Upper lobe of right lung (tissue), 1 donor: ENCODE data around the gene NPW. TPM values are rescaled to one million over a fixed set of nuclear protein-coding genes. Genes with fewer than 3 reads are reported as not detected.
A peak's percentile ranks its signal among the peaks of the same experiment; 100 is the strongest.

Experiments used
- ATAC-seq: fragments of 200-7000 bp; cut with Tn5 transposase; one replicate; pipeline ENCODE4 v1.9.1; 2020; ENCODE audit warnings: mild to moderate bottlenecking, moderate library complexity
- DNase-seq: peaks from one replicate; pipeline ENCODE4 v3.0.0-alpha.2; 2020
- H3K27ac ChIP-seq: fragments of 200-600 bp; one replicate; pipeline ENCODE4 v1.8.0; 2022
- H3K27me3 ChIP-seq: fragments of 200-600 bp; one replicate; pipeline ENCODE4 v1.8.0; 2022; ENCODE audit warnings: mild to moderate bottlenecking
- H3K36me3 ChIP-seq: fragments of 200-600 bp; one replicate; pipeline ENCODE4 v1.8.0; 2022
- H3K4me1 ChIP-seq: fragments of 200-600 bp; one replicate; pipeline ENCODE4 v1.8.0; 2022
- H3K4me3 ChIP-seq: fragments of 200-600 bp; one replicate; pipeline ENCODE4 v1.8.0; 2022; ENCODE audit warnings: mild to moderate bottlenecking
- H3K9me3 ChIP-seq: fragments of 200-600 bp; one replicate; pipeline ENCODE4 v1.8.0; 2022
- intact Hi-C: fragments of 100-400 bp; cut with DNase I; formaldehyde crosslinking; loops from one replicate; pipeline ENCODE4 v1.11.0; 2022
- total RNA-seq: library from RNA; stranded (reverse); fragmentation: NEBNext Ultra II Directional; extraction: Animal tissue kit (Norgen Biotek cat#: 25700); gene quantifications from one replicate; pipeline ENCODE4 v1.2.1, GENCODE V29; 2021
- TF ChIP-seq, protein P1 (sequence below): fragments of 200-600 bp; IDR thresholded peaks from one replicate; pipeline ENCODE4 v1.8.0; 2022; ENCODE audit warnings: antibody characterized with exemption
- donor health status: DM: no; HTN: yes; CAD: no; lungs with severe emphysema.

NPW gene
- total RNA-seq, 1 donor from 2014 or later = not detected

DNA sequence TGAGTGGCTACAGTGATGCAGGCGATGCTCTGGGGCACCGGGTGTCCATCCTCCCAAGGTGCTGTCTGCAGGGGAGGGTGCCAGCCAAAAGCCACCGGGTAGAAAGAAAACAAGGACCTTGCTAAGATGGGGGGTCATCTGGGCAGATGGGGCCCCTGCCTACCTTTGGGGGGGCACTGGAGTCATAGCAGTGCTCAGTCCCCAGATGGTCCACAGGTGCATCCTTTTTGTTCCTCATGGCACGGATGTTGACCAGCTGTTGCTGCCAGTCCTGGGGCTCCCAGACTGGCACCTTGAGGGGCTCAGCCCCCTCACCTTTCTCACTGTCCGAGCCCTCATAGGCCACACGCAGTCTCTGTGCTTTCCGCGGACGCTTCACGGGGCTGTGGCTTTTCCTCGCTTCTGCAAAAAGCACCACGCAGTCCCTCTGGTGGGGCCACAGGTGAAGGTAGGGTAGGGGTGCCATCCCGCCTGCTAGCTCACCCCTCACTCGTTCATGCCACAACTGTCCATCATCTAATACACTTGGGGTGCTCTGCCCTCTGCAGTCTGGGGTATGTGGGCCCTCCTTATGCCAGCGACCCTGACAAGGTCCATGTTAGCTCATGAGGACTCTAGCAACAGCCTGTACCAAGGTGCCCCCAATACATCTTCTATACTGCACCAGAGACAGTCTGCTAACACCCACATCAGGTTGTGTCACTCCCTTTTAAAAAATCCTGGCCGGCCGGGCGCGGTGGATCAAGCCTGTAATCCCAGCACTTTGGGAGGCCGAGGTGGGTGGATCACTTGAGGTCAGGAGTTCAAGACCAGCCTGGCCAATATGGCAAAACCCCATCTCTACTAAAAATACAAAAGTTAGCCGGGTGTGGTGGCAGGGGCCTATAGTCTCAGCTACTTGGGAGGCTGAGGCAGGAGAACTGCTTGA is 26.6 kb downstream of the NPW start:
- no peak for DNase-seq
- intact Hi-C loops = no loop called here
- TF ChIP-seq, protein P1, sequence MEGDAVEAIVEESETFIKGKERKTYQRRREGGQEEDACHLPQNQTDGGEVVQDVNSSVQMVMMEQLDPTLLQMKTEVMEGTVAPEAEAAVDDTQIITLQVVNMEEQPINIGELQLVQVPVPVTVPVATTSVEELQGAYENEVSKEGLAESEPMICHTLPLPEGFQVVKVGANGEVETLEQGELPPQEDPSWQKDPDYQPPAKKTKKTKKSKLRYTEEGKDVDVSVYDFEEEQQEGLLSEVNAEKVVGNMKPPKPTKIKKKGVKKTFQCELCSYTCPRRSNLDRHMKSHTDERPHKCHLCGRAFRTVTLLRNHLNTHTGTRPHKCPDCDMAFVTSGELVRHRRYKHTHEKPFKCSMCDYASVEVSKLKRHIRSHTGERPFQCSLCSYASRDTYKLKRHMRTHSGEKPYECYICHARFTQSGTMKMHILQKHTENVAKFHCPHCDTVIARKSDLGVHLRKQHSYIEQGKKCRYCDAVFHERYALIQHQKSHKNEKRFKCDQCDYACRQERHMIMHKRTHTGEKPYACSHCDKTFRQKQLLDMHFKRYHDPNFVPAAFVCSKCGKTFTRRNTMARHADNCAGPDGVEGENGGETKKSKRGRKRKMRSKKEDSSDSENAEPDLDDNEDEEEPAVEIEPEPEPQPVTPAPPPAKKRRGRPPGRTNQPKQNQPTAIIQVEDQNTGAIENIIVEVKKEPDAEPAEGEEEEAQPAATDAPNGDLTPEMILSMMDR = no peak
- Histone ChIP-seq H3K4me1 (peaks cover 64% of the 10 kb centered on the region), H3K9me3 (no peaks in the 10 kb centered on the region), H3K27ac (peak overlapping the region; percentile 81), H3K36me3 (peaks cover 7% of the 10 kb centered on the region), H3K4me3 (no peak overlapping the region), H3K27me3 (no peaks in the 10 kb centered on the region)
- no peak for ATAC-seq

DNA sequence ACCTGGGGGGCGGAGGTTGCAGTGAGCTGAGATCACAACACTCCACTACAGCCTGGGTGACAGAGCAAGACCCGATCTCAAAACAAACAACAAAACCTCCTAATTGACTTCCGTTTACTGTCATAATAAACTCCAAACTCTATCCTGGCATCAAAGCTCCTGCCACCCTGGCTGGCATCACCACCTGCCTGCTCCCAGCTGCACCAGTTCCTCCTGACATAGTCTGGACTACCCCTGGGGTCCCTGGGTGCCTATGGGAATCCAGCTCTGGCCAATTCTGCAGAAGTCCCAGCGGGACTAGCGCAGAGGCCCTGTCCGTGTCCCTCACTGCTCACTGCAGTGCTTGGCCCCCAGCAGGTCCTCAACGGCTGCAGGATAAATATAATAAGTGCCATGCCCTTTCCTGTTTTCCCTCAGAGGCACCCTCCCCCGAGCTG is 27.3 kb downstream of the NPW start:
- no peaks in the 10 kb centered on the region for H3K9me3 ChIP-seq
- peak overlapping the region; percentile 81 for H3K27ac ChIP-seq
- ATAC-seq (no peak), DNase-seq (no peak)
- H3K4me1 ChIP-seq = peaks cover 57% of the 10 kb centered on the region
- H3K27me3 ChIP-seq = no peaks in the 10 kb centered on the region
- intact Hi-C loops = no loop called here
- H3K36me3 ChIP-seq = peaks cover 11% of the 10 kb centered on the region
- peak overlapping the region; percentile 95 for H3K4me3 ChIP-seq
- TF ChIP-seq, protein P1 = no peak

DNA sequence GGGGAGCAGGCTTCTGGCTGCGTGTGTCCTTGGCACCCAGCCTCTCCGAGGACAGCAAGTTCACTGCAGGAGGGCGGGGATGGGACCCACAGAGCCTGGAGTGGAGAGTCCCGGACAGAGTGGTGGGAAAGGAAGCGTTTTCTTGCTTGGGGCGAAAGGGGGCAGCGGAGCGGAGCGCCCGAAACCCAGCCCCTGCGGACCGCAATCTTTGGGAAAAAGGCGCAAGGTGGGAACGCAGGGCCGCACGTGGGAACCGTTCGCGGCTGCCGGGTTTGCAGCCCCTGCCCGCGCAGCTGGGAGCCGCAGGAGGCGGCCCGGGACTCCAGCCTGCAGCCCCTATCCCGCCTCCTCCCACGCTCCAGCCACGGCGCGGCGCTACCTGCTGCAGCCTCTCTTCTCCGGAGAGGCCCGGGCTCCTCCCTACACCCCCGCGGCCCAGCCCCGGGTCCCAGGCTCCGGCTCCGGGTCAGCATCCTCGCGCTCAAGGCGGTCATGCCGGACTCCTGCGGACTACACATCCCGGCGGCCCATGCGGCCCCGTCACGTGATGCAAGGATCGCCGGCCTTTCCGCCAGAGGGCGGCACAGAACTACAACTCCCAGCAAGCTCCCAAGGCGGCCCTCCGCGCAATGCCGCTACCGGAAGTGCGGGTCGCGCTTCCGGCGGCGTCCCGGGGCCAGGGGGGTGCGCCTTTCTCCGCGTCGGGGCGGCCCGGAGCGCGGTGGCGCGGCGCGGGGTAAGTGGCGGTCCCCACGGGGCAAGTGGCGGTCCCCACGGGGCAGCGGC is 27.9 kb downstream of the NPW start, which contains the start of the genes NTHL1 and TSC2:
TSS of gene NTHL1 (minus strand) at position 505 of the 786 bp plus-strand sequence. CDS start at position 494, 11 bp downstream.
TSS of gene TSC2 (plus strand) at position 656 of the 786 bp plus-strand sequence. CDS start 631 bp downstream, outside the sequence.
- peak within 1 kb of the TSS; percentile 81 for H3K27ac ChIP-seq
- H3K4me1 ChIP-seq = peaks cover 51% of the 10 kb centered on the region
- H3K36me3 ChIP-seq = peaks cover 18% of the 10 kb centered on the region
- TF ChIP-seq, protein P1 = peak; percentile 38
- H3K9me3 ChIP-seq = no peaks in the 10 kb centered on the region
- peak; percentile 99 for DNase-seq
- ATAC-seq = peak; percentile 92
- H3K4me3 ChIP-seq = peak within 1 kb of the TSS; percentile 95
- intact Hi-C loops = no loop called here
- H3K27me3 ChIP-seq = no peaks in the 10 kb centered on the region

DNA sequence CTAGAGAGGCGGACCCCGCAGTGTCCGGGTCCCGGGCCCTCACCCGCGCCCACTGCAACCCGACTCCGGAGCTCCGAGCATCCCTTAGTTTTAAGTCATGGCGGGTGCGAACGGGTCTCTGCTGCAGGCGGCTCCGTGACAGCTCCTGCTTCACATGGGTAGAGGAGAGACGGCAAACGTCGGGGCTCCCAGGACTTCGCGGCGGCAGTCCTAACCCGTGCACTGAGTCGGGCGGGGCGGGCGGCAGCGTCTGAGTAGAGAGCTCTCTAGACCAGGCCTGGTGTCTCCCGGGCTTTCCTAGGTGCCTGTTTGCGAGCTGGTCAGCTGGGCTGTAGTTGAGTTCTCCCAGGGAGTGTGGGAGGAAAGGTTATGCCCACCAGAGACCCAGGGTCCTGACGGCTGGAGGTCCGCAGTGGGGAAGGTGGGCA is 28.5 kb downstream of the NPW start:
- Histone ChIP-seq H3K4me3 (peak overlapping the region; percentile 95), H3K36me3 (peaks cover 22% of the 10 kb centered on the region), H3K27ac (peak overlapping the region; percentile 81), H3K9me3 (no peaks in the 10 kb centered on the region), H3K4me1 (peaks cover 48% of the 10 kb centered on the region), H3K27me3 (no peaks in the 10 kb centered on the region)
- TF ChIP-seq, protein P1 = no peak
- intact Hi-C loops = no loop called here
- DNase-seq (no peak), ATAC-seq (no peak)

DNA sequence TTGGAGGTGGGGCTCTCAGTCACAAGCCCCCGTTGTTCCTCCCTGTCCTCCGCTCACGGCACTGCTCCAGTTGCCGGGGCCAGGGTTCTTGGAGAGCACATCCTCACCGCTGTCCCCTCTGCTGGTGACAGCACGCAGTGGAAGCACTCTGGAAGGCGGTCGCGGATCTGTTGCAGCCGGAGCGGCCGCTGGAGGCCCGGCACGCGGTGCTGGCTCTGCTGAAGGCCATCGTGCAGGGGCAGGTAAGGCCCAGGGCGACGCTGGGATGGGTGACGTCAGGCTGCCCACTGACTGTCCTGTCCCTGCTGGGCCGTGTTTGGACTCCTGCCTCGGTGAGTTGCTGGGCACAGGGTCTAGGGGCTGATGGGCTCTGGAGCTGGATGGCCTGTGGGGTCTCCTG is 33.6 kb downstream of the NPW start:
- intact Hi-C loops = no loop called here
- H3K4me1 ChIP-seq = peaks cover 7% of the 10 kb centered on the region
- no peaks in the 10 kb centered on the region for H3K27me3 ChIP-seq
- no peak overlapping the region for H3K4me3 ChIP-seq
- H3K9me3 ChIP-seq = no peaks in the 10 kb centered on the region
- peaks cover 60% of the 10 kb centered on the region for H3K36me3 ChIP-seq
- DNase-seq = no peak
- TF ChIP-seq, protein P1 = no peak
- H3K27ac ChIP-seq = no peak overlapping the region
- ATAC-seq = no peak
